ENCODE results near the gene C22orf23.

GRCh38 chr22:37951305-37951704 is 2.1 kb downstream of the C22orf23 start:
- TF ChIP-seq, protein P1, sequence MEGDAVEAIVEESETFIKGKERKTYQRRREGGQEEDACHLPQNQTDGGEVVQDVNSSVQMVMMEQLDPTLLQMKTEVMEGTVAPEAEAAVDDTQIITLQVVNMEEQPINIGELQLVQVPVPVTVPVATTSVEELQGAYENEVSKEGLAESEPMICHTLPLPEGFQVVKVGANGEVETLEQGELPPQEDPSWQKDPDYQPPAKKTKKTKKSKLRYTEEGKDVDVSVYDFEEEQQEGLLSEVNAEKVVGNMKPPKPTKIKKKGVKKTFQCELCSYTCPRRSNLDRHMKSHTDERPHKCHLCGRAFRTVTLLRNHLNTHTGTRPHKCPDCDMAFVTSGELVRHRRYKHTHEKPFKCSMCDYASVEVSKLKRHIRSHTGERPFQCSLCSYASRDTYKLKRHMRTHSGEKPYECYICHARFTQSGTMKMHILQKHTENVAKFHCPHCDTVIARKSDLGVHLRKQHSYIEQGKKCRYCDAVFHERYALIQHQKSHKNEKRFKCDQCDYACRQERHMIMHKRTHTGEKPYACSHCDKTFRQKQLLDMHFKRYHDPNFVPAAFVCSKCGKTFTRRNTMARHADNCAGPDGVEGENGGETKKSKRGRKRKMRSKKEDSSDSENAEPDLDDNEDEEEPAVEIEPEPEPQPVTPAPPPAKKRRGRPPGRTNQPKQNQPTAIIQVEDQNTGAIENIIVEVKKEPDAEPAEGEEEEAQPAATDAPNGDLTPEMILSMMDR (IDR thresholded peaks at IDR 0.05; ENCODE audit: insufficient read depth, low read depth, low read length): no peak
- TF ChIP-seq EZH2 (IDR thresholded peaks at IDR 0.05; ENCODE audit: insufficient read depth, low read length): no peak

Data from astrocyte (in vitro differentiated cells and primary cell).